ENCODE measurements around the gene RELA.
"Not testable (repeated sequence)": the region's sequence is repeated elsewhere in the genome, so short reads cannot be mapped to it uniquely, and the experiment has no call there.

Gene RELA

DNA sequence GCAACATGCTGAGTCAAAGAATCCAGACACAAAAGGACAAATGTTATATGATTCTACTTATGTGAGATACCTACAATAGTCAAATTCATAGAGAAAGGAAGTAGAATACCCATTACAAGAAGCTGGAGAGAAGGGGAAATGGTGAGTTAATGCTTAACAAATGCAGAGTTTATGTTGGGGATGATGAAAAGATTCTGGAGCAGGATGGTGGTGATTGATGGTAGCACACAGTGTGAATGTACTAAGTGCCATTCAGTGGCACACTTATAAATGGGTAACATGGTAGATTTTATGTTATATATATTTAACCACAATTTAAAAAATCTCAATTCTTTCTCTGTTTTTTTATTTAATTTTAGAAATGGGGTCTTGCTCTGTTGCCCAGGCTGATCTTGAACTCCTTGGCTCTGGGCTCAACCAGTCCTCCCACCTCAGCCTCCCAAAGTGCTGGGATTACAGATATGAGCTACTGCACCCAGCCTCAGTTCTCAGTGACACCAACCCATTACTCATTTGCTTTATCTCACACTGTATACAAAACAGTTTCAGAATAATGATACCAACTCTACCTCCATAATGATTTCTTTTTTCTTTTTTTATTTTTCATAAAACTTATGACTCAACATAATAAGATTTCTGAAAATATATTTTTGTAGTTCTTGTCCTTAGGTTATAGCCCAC, 9.6 kb upstream of the RELA start:
- DNase-seq (ENCODE audit: extremely low read depth in 1 of 2, low read depth in 1 of 2), result no peak

DNA sequence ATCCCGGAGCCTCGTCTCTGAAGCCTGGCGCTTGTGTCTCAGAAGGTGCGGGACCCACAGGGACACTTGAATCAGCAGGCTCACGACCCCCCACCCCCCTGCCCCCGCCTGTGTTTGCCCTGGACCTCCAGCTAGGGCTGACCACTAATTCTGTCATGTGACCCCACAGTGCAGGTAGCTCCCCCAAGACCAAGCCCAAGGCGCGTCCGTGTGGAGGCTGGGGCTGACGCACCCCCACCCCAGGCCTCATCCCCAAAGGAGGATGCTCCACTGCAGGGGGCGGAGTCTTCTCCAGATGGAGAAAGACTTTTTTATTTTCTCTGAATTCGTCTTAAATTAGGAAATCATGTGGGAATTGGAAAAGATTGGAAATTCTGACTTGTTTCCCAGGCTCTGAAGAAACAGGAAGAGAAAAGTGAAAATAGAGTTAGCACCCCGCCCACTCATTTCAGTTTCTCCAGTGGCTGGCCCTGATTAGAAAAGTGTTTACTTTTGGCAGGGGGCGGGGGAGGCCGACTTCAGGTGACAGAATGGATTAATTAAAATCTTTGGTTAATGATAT, 1.0 kb upstream of the RELA start:
- DNase-seq (ENCODE audit: extremely low read depth in 1 of 2, low read depth in 1 of 2), result no peak

DNA sequence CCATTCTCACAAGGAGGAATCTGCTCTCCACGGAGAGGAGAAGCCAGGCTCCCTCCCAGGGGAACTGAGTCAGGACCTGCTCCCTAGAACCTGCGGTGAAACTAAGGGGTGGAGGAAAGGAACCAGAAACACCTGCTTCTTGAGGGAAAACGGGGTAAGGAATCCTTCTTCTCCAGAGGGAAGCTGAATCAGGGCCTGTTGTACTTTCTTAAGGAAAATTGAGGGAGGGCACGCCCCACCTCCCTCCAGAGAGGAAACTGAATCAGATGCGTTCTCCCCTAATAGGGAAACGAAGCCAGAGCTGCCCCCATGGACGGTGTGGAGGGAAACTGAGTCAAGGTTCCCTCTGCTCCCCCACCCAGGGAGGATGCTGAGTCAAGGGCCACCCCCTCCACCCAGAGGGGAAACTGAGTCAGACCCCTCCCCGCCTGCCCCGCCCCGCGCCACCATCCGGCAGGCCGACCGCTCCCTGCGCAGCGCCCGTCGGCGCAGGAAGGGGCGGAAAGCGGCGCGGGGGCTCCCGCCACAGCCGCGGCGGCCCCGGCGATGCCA, 393 bp downstream of the RELA start:
- DNase-seq (ENCODE audit: extremely low read depth in 1 of 2, low read depth in 1 of 2), result no peak

DNA sequence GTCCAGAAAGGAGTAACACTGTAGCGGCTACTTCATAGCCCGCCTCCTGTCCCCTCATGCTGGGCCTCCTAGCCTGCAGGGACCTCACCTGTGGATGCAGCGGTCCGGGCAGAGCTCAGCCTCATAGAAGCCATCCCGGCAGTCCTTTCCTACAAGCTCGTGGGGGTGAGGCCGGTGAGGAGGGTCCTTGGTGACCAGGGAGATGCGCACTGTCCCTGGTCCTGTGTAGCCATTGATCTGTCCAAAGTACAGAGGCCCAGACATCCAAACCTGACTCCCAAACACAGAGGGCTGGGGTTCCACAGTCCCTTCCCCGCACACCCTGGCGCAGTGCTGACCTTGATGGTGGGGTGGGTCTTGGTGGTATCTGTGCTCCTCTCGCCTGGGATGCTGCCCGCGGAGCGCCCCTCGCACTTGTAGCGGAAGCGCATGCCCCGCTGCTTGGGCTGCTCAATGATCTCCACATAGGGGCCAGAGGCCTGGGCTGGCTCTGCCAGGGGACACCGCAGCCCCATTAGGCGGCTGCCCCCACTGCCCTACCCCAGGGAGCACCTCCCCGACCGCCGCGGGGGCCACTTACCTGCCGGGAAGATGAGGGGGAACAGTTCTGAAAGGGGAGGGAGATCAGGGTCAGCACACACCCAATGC, 993 bp downstream of the RELA start:
- no peak for DNase-seq (ENCODE audit: extremely low read depth in 1 of 2, low read depth in 1 of 2)

DNA sequence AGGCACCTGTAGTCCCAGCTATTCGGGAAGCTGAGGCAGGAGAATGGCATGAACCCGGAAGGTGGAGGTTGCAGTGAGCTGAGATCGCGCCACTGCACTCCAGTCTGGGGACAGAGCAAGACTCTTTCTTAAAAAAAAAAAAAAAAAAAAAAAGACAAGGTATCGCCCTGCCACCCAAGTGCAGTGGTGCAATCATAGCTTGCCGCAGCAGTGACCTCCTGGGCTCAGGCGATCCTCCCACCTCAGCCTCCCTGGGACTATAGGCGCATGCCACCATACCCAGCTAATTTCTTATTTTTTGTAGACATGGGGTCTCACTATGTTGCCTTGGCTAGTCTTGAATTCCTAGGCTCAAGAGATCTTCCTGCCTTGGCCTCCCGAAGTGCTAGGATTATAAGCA, 1.8 kb downstream of the RELA start:
- DNase-seq (ENCODE audit: extremely low read depth in 1 of 2, low read depth in 1 of 2), result not testable (repeated sequence)

DNA sequence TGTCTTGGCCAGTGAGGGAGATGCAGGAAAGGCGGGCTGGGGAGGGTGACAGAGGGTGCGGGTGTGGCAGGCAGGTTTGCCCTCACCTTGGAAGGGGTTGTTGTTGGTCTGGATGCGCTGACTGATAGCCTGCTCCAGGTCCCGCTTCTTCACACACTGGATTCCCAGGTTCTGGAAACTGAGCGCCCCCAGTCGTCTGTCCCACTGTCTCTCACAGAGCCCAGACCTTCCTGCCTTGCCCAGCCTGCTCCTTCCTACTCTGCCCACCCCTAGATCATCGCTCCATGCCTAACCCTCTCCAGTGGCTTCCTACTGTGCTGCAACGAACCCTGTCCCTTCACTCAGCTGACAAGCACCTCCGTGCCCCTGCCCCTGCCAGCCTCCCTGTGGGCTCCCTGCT, 2.7 kb downstream of the RELA start:
- DNase-seq (ENCODE audit: extremely low read depth in 1 of 2, low read depth in 1 of 2), result no peak

DNA sequence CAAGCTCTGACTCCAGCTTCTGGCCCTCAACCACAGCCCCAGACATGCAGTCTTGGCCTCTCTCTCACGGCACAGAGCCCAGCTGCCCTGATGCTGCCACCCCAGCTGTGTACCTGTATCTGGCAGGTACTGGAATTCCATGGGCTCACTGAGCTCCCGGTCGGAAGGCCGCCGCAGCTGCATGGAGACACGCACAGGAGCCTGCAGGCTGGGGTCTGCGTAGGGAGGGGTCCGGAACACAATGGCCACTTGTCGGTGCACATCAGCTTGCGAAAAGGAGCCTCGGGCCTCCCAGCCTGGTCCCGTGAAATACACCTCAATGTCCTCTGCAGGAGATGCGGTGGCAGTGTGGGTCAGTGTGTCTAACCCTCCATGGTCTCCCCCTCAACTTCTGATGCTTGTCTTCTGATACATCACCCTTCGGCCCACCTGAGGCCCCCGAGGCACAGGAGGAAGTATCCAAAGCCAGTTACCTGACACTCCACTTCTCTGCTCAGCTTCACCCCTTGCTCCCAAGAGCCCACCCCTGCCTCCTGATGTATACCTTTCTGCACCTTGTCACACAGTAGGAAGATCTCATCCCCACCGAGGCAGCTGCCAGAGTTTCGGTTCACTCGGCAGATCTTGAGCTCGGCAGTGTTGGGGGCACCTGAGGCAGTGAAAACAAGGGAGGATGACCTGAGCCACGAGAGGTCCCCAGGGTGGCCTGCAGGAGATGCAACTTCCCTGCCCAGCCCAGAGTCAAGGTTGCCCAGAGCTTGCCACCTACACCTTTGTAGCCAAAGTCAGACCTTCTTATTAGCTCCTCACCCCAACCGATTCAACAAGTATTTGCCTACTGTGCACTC, 4.3 kb downstream of the RELA start:
- no peak for DNase-seq (ENCODE audit: extremely low read depth in 1 of 2, low read depth in 1 of 2)

DNA sequence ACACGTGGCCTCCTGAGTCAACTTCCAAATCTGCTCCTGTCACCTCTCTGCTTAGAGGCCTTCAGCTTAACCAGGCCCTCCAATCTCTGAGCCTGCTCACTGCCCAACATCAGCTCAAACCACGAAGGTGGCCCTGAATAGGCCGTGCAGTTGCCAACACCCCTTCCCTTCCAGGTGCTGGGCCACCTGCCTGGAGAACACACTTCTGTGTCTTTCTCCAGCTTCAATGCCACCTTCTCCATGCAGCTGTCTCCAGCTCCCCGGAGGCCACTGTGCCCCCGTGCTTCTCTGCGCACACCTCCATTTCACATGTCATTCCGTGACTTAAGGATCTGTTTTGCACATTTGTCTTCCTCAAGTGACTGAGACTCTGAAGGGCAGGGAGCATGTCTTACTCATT, 5.3 kb downstream of the RELA start:
- DNase-seq (ENCODE audit: extremely low read depth in 1 of 2, low read depth in 1 of 2), result no peak

DNA sequence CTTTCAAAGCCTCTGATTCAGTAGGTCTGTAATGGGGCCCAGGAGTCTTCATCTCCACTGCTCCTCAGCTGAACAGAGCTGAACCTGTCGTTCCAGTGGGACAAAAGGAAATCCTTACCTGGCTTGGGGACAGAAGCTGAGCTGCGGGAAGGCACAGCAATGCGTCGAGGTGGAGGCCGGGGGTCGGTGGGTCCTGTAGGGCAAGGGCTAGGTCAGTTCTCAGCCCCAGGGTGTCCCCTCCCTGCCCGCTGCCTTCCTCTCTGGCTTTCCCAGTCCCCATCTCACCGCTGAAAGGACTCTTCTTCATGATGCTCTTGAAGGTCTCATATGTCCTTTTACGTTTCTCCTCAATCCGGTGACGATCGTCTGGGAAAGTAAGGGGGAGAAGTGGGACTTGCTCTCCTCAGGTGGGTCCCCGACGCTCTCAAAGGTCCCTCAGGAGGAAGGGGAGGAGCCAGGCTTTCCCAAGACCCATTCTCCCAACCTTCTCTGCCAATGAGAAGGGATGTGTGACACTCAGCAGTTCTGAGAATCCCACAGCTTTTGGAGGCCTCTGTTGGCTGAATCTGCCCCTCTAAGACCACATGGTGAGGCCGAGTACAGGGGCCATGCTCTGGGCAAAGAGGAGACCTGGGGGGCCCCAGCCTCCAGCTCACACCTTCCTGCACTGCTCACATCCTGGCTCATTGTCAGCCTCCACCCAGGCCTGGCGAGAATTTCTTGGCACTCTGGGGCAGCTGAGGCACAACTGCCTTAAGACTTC, 7.0 kb downstream of the RELA start:
- no peak for DNase-seq (ENCODE audit: extremely low read depth in 1 of 2, low read depth in 1 of 2)

DNA sequence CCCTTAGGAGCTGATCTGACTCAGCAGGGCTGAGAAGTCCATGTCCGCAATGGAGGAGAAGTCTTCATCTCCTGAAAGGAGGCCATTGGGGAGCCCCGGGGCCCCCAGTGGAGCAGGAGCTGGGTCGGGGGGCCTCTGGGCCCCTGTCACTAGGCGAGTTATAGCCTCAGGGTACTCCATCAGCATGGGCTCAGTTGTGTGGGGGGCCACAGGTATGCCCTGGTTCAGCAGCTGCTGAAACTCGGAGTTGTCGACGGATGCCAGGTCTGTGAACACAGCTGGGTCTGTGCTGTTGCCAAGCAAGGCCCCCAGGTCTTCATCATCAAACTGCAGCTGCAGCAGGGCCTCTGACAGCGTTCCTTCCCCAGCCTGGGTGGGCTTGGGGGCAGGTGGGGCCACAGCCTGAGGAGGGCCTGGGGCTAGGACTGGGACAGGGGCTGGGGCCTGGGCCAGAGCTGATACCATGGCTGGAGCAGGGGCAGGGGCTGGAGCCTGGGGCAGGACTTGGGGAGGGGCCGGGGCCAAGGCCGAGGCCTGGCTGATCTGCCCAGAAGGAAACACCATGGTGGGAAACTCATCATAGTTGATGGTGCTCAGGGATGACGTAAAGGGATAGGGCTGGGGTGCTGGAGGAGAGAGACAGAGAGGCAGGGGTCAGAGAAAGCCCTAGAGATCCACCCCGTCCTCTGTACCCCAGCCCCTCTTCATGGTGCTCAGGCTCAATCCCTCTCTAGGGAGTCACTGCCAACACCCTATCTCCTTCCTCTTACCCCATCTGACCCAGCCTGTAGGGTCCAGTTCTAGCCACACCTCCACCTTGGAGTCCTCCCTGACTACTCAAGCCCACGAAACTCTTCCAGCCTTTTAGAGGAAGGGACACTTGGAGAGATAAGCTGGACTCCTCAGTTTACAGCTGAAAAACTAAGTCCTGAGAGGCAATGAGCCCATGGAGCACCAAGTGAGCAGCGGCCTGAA, 8.1 kb downstream of the RELA start:
- DNase-seq (ENCODE audit: extremely low read depth in 1 of 2, low read depth in 1 of 2), result no peak

DNA sequence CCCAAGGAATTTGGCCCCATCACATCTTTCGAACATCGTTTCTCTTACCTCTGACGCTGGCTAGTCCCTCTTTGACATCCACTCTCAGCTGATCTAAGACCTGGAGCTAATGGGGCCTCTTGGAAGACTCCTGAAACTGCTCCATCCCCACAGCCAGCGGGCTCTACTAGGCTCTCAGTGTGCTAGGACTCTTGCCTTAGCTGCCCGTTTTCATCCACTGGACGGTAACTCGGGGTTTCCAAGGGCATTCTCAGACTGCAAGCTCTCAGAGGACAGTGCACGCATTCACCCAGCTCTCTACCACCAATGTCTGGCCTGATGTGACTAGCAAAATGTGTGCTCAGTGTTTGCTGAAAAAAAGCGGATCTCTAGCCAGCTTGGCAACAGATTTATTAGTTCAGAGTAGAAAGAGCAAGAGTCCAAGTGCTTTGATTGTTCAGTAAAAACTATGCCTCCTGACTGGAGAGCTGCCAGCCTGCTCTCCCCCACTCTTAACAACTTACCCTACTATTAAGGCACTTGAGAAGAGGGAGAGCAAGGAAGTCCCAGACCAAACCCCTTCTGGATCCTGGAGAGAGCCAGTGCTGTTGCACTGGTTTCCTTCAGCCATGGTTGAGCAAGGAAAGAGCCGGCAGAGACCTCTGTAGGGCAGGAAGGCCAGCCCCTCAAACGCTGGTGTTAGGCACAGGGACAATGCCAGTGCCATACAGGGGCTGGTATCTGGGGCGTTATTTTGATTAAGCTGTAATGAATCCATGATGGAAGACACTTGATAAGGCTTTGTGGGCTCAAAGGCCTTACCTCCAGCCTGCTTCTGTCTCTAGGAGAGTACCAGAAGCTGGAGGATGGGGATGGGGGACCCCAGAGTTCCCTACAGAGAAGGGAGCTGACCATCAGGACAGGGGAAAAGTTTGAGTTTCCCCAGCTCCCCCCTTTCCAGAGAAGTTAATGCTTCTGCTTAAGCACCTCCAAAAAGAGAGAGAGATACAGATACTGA, 9.2 kb downstream of the RELA start:
- no peak for DNase-seq (ENCODE audit: extremely low read depth in 1 of 2, low read depth in 1 of 2)

DNA sequence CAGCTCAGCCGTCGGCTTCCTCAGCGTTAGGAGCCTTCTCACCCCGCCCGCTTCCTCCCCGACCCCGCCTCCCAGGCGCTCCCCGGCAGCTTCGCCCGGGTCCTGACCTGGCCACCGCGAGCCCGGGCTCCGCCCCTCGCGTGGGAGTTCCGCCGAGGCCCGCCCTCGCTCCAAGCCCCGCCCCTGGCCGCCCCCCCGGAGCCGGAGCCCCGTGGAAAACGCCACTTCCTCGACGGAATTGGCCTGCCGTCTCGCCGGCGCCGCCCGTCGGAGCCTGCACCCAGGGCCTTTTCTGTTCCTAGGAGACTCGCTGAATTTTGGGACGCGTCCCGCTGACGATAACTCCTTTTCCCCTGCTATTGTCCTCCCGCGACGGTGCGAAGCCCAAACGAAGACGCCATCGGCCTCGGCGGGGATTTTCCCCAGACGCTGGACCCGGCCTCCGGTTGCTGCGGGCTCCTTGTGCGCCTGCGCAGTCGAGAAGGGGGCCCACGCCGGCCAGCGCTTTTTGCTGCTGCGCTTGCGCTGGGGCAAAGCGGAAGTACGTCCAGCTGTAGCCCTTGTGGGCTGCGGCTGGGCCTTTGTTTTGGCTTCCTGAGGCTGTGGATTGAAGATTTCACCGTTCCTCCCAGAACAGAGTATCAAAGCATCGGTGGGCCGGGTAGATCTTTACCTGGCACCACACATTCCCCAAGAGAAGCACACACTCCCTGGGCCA, 10.0 kb downstream of the RELA start:
- DNase-seq (ENCODE audit: extremely low read depth in 1 of 2, low read depth in 1 of 2), result peak; percentile 92 to 97

DNA sequence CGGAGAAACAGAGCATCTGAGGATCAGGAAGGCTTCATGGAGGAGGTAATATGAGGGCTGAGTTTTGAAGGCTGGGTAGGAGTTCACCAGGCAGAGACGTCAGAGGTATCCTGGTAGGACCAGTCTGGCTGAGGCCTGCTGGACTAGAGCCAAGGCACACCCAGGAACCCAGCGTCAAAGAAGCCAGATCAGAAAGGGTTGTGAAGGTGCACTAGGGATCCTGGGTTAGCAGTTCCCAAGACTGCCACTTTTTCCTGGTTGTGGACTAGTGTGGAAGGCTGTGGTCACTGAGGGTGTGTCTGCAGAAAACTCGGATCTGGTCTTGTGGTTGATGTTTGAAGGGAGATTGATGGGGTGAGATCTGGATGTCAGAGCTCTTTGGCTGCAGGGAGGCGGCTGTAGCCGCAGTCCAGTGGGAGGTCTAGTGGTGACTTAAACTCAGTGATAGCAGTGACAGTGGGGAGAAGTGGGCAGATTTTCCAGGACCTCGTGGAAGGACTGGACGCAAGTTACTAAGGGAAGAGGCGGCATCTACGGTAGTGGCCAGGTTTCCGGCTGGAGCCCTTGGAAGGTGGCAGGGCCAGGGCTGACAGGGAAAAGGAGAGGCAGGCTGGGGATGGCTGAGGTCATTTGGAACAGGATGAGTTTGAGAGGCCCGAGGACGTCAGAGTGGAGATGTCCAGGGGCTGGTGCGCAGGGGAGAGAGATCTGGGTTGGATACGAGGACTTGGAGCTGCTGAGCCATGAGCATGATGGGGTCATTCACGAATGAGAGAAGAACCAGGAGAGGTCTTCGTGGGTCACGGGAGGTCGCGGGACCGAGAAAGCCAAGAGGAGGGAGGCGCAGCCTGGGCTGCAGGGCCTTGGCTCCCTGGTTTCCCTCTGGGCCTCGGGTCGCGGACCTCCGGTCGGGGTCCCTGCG, 10.9 kb downstream of the RELA start:
- DNase-seq (ENCODE audit: extremely low read depth in 1 of 2, low read depth in 1 of 2), result no peak

DNA sequence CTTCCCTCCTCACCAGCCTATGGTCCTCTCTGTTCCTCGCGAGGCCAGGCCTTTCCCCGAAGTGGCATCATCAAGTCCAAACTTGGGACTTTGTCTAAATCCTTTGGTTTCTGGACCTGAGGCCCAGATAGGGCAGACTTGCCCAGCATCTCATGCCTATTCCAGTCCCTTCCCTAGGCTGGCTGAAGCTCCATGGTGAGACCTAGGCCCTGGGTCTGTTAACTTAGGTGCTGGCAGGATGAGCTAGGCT, 11.5 kb downstream of the RELA start:
- DNase-seq (ENCODE audit: extremely low read depth in 1 of 2, low read depth in 1 of 2), result no peak

DNA sequence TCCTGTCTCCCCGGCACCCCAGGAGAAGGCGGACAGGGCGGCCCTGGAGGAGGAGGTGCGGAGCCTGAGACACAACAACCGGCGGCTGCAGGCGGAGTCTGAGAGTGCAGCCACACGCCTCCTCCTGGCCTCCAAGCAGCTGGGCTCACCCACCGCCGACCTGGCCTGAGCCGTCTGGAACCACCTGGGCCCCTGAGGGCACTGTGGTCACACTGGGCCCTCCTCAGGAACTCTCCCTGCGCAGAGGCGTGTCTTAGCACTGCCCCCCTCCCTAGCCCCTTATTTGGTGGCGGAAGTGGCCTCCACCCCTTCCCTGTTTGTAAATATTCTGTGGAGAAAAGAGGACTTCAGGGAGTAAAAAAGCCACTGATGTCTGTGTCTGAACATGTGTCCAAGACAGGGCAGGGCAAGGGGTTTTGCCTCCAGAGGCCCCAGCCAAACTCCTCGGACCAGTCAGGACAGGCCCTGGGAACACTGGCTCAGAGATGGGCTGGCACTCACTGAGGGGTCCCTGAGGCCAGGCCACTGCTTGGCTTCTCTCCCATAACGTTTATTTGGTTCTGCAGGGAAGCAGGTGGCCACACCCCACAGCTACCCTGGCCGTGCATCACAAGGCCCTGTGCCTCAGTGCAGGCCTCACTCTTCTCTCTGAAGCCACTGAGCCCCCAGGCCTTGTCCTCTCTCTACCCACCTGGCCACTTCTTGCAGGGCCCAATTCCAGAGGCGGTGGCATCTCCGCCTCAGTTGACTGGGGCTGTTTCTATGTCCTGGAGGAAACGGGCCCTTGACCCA, 12.0 kb downstream of the RELA start:
- no peak for DNase-seq (ENCODE audit: extremely low read depth in 1 of 2, low read depth in 1 of 2)
